DLD1 (cell line): ENCODE data around the gene CHTF18.

Experiments
- in situ Hi-C: cut with HindIII; loops from 2 replicates; pipeline ENCODE4 v1.10.0; 2017; ENCODE audit warnings: low sequenced_read_pairs

The CHTF18 gene

GRCh38 chr16:760065-760464, 28.4 kb upstream of the CHTF18 start:
- in situ Hi-C loops = no loop called here

GRCh38 chr16:760545-761343, 27.7 kb upstream of the CHTF18 start, which contains the start of gene MSLN:
TSS of gene MSLN (plus strand) at chr16:760734. CDS start at chr16:762681, 1,947 bp downstream.
- in situ Hi-C loops = no loop called here

DNA sequence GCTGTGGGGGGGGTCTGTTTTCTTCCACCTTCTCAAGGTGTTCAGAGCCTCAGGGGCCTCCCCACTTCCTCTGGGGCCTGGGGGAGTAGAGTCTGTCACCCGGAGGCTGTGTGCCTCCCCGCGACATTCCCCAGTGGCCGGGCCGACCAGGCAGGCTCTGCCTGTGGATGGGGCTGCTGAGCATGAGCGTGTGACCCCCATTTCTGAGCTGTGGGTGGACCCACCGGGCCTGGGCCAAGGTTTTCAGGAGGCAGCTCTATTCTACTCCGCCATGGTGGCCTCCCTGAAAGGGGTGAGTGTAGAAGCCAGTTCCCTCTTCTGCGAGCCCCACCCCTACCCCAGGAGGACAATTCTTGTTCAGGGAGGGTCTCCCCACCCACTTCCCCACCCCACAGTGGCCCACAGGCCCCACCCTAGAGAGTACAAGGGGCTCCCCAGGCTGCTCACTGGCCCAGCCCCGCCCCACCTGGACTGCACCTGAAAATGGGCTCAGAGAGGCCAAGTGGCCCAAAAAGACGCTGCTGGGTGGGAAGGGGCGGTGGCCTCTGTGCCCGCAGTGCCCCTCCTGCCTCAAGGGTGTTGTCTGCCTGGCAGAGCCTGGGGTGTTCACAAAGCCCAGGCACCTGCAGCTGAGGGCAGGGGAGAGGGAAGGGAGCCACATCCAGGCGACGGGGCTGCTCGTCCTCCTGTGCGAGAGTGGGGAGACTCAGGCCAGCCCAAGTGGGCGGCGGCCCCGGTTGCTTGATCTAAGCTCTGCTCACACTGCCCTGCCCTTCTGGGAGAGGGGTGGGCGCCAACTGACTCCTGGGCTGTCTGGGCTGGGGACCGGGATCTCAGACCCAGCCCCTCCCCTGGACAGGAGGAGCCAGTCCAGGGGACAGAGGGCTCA, 26.6 kb upstream of the CHTF18 start:
- in situ Hi-C loops = no loop called here

DNA sequence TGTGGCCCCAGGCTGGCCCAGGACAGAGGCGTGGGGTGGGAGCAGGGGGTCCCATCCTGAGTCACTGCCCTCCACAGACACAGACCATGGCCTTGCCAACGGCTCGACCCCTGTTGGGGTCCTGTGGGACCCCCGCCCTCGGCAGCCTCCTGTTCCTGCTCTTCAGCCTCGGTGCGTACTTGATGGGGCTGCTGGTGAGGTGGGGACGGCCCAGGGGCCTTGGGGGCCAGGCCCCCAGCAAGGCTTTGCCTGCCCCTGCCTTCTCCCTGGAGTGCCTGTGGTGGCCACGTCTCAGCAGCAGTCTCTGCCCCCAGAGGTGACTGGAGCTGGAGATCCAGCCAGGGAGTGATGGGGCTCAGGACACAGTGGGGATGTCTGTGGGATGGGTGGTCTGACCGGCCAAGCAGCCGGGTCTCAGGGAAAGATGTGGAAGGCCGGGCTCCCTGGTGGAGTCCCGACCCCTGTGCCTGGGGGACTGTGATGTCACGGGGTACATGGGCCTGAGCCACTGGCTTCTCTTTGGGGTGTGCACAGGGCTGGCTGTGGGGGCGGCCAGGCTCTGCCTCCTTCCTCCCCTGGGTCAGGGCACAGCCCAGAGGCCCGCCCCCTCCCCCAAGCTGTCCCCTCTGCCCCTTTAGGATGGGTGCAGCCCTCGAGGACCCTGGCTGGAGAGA, 25.7 kb upstream of the CHTF18 start:
- in situ Hi-C loops = no loop called here

DNA sequence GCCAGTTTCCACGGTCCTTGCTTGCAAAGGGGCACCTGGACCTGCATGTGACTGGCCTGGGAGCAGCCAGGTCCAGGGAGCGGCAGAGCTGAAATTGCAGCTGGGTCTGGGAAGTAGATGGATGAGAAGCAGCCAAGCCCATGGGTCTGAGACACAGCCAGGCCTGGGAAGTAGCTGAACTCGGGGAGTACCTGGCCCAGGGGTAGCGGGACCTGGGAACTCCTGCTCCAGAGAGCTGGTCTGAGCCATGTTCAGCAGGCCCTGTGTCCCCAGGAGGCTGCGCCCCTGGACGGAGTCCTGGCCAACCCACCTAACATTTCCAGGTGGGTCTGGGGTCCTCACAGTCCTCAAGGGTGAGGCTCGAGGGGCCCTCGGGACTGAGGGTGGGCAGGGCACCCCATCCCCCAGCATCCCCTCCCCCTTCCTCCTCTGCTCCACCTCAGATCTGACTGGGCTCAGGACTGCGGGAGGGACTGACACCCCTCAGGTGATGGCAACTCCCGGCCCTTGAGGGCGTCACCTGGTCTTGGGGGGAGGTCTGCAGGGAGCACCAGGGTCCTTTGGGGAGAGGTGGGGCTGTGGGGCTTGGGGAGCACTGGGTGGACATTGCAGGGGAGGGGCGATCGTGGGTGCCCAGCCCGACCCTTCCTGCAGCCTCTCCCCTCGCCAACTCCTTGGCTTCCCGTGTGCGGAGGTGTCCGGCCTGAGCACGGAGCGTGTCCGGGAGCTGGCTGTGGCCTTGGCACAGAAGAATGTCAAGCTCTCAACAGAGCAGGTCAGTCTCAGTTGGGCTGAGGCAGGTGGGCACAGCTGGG, 24.8 kb upstream of the CHTF18 start:
- in situ Hi-C loops = no loop called here

GRCh38 chr16:764184-764750, 24.2 kb upstream of the CHTF18 start:
- in situ Hi-C loops = no loop called here

- in situ Hi-C loops = no loop called here
These were observed 23.5 kb upstream of the CHTF18 start for GRCh38 chr16:764848-765487.

- in situ Hi-C loops = no loop called here
These were observed 22.9 kb upstream of the CHTF18 start for GRCh38 chr16:765488-765865.

DNA sequence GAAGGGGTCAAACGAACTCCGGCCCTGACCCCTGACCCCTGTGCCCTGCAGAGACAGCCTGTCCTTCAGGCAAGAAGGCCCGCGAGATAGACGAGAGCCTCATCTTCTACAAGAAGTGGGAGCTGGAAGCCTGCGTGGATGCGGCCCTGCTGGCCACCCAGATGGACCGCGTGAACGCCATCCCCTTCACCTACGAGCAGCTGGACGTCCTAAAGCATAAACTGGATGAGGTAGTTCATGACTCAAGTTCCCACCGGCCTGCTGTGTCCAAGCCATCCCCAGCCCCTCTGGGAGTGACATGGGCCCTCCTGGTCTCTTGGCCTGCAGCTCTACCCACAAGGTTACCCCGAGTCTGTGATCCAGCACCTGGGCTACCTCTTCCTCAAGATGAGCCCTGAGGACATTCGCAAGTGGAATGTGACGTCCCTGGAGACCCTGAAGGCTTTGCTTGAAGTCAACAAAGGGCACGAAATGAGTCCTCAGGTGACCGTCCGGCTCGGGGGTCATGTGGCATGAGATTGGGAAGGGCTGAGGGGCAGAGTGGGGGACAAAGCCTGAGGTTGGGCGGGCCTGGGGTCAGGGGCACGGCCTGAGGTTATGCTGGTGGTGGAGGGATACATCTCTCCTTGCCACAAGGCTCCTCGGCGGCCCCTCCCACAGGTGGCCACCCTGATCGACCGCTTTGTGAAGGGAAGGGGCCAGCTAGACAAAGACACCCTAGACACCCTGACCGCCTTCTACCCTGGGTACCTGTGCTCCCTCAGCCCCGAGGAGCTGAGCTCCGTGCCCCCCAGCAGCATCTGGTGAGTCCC, 22.2 kb upstream of the CHTF18 start:
- in situ Hi-C loops = no loop called here

GRCh38 chr16:766820-767640, 21.4 kb upstream of the CHTF18 start:
- in situ Hi-C loops = no loop called here

- in situ Hi-C loops = no loop called here
These were observed 20.6 kb upstream of the CHTF18 start for GRCh38 chr16:767743-768235.

- in situ Hi-C loops = no loop called here
These were observed 20.0 kb upstream of the CHTF18 start for GRCh38 chr16:768428-768827.

DNA sequence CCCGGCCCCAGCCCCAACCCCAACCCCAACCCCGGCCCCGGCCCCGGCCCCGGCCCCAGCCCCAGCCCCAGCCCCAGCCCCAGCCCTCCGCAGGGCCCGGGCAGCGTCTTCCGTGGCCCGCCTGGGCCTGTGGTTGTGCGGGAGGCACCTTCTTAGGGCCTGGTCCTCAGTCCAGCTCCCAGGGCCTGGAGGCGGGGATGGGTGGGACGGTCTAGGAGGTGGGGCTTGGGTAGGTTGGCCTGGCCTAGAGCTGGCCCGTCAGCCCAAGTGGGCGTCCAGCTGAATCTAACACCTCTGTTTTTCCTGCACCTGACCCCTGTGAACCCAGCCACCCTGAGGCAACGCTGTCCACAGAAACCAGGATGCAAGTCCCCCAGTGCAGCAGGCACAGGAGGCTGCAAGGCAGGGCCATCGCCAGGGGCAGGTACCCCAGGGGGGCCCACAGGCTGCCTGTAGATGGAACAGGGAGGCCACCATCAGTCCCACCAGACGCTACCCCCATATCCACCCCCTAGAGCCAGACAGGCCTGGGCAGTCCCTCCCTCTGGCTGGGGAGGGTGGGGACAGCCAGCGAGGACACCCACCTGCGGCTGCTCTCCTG, 19.1 kb upstream of the CHTF18 start:
- in situ Hi-C loops = no loop called here

DNA sequence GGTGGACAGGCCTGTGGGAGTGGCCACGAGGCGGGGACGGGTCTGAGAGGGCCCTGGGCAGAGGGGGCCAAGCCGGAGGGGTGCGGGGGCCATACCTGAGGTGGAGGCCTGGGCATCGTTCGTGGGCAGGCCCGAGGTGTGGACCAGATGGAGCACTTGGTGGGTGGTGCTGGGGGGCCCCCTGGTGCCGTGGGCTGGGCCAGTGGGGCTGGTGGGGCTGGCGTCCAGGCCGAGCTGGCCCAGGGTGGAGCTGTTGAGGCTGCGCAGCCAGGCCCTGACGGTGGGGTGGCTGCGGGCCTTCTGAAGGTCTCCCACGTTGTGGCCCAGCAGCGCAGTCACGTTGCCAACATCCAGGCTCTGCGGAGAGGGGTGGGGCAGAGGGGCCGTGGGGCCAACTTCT, 18.5 kb upstream of the CHTF18 start:
- in situ Hi-C loops = no loop called here

DNA sequence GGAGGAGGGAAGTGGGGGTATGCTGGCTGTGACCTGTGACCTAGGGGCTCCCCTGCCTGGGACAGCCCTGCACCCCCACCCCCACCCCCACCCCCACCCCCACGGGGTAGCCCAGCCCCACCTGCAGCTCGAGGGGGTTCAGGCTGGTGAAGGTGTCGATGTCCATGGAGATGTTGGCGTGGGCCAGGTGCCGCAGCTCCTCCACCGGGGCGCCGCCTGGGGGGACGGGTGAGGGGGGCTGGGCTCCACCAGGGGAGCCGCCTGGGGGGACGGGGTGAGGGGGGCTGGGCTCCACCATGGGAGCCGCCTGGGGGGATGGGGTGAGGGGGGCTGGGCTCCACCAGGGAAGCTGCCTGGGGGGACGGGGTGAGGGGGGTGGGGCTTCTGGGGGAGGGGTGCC, 18.0 kb upstream of the CHTF18 start:
- in situ Hi-C loops = no loop called here

GRCh38 chr16:772959-773358, 15.5 kb upstream of the CHTF18 start:
- in situ Hi-C loops = no loop called here
